HT1080 (cell line): ENCODE measurements around the gene EXD1. TPM values are rescaled to one million over a fixed set of nuclear protein-coding genes. Genes with fewer than 3 reads are reported as not detected.

Experiments
- DNase-seq: peaks from one replicate; pipeline ENCODE4 v3.0.0-alpha.2; 2015; ENCODE audit warnings: low read depth
- total RNA-seq: library from RNA; depleted of rRNA; stranded (reverse); fragments of >200 nt; shearing (Covaris generic); gene quantifications from 2 replicates; pipeline ENCODE4 v1.2.3, GENCODE V29; 2014

Gene EXD1
- total RNA-seq, 1 experiment from 2014 or later = not detected

DNA sequence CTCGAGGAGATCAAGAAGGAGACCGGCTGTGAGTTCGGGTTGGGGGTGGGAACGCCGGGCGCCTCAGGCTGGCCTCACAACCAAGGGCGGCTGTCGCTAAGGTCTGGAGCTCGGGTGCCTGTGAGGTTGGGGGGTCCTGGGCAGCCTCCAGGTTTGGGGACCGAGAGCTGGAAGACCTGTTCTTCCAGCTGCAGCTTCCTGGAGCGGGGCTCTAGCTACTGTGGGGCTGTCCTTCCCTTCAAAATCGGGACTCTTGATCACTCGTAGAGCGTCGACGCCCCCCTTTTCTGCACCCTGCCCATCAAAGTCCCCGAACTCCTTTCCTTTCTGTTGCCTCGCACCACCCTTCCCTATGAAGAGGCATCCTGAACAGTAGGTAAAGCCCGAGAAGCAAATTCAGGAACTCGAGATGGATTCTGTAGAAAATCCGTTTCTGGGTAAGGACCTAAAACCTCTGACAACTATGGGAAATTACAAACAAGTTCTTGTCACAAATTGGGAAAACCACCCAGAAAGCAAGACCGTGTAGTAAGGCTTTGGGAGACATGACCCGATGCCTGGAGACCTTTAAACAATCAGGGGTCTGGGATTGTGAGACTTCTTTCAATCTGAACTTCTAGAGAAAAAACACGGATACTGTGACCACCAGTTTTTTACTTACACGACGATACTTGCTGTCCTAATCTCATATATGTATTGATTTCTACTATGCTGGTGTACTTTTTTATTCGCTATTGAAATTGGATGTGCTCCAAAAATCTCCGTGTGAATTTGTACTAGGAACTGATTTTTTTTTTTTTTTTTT is 1.1 kb upstream of the EXD1 start:
- no peak for DNase-seq

GRCh38 chr15:41230345-41230649 is 260 bp downstream of the EXD1 start:
- no peak for DNase-seq

GRCh38 chr15:41219381-41219780 is 11.2 kb downstream of the EXD1 start:
- DNase-seq = no peak

DNA sequence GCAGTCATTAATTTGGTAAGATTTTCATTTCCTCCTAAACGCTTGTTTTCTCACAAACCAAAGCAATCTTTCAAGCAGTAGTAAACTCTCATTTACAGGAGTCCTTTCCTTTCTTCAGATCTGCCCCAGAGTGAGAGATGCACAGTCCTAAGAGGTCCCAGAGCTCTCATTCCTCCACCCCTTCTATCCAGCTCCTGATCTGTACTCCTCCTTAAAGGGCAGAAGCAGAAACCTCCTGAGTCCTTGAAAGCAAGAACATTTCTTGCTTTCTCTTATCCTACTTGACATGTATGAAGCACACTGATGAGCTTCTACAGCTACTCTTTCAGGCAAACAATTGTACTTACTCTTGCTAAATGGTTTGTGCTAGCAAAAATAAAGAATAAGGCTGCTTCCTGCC is 11.7 kb downstream of the EXD1 start:
- DNase-seq = no peak

- no peak for DNase-seq
Observed at GRCh38 chr15:41215708-41216107, 14.8 kb downstream of the EXD1 start.

GRCh38 chr15:41207687-41208448 is 22.7 kb downstream of the EXD1 start:
- DNase-seq = peak; percentile 91

DNA sequence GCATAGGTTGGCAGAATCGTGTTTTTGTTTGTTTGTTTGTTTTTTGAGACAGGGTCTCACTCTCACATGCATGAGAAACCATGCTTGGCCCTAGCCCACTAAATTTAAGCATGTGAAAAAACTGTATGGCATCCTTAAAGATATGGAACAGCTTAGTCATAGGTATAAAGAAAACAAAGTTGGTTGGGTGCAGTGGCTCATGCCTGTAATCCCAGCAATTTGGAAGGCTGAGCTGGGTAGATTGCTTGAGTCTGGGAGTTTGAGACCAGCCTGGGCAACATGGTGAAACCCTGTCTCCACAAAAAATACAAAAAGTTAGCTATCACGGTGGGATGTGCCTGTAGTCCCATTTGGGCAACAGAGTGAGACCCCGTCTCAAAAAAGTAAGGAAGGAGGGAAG is 25.2 kb downstream of the EXD1 start:
- DNase-seq = peak; percentile 15

GRCh38 chr15:41203395-41203794 is 27.2 kb downstream of the EXD1 start:
- no peak for DNase-seq

DNA sequence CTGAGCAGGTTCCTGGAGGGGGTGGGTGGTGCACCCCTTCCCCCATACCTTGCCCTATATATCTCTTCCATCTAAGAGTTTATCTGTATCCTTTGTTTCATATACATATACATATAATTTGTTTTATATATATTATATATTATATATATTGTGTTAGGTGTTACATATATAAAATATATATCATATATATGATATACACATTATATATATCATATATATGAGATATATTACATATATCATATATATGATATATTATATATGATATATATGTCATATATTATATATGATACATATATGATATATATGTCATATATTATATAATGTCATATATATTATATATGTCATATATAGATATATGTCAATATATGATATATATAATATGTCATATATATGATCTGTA is 31.1 kb downstream of the EXD1 start:
- DNase-seq = no peak

DNA sequence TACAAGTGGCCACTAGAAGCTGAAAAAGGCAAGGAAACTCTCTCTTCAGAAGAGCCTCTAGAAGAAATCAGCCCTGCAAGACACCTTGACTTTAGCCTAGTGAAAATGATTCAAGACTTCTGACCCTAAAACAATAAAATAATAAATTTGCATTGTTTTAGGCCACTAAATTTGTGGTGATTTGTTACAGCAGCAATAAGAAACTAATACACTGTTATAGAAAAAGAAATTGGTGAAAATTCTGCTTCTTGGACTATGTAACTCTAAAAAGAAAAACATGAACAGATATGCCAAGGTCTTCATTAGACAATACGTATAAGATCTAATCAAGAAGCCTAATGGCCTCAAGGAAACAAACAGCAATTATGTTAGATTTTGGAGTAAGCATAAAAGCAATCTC is 36.1 kb downstream of the EXD1 start:
- DNase-seq = no peak

- DNase-seq = no peak
Observed at GRCh38 chr15:41183581-41183980, 47.0 kb downstream of the EXD1 start.

- no peak for DNase-seq
Observed at GRCh38 chr15:41182266-41182665, 48.3 kb downstream of the EXD1 start.

DNA sequence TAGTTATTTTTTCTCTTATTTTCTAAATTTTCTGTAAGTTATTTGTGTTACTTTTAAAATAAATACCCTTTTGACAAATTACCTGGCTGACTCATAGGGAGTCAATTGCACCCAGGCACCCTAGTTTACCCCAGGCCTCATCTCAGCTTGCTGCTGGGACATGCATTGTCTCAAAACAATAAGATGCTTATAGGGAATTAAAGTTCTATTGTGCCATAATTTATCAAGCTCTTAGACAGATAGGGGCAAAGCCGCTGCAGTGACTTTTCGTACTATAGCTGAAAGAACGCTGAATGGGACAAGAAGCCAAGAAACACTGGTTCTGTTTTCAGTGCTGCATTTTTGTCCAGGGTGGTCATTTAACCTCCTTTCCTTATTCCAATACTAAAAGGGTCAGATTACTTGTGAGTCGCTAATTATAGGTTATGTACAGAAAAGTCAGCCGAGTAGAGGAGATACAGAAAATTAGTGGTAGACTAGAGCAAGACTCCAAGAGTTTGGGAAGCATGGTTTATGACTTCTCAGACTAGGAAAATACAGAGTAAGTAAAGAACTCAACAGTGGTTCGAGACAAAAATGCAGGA is 50.3 kb downstream of the EXD1 start:
- no peak for DNase-seq

DNA sequence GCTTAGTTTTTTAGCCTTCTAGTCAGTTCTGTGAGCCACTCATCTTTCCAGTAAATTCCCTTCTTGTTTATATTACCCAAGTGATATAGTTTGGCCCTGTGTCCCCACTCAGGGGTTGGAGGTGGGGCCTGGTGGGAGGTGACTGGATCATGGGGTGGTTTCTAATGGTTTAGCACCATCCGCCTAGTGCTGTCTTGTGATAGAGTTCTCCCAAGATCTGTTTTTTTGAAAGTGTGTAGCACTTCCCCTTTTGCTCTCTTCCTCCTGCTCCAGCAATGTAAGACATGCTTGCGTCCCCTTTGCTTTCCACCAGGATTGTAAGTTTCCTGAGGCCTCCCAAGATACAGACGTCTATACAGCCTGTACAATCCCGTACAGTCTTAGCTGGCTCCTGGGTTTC is 60.8 kb downstream of the EXD1 start:
- no peak for DNase-seq

DNA sequence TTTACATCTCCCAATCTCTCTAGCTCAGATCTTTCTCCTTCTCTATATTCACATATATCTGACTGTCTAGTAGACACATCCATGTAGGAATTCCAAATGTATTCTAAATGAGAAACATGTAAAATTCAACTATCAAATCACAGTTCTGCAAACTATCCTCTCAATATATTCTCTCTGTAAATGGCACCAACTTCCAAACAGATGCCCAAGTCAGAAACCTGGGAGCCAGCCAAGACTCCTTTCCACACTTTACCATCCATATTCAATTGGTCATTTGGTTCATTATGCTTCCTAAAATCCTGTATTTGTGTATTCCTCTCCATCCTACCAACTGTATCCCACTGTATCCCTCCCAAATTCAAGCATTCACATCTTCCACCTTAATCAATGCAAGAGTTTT is 61.5 kb downstream of the EXD1 start:
- DNase-seq = no peak

- no peak for DNase-seq
Observed at GRCh38 chr15:41161736-41162135, 68.8 kb downstream of the EXD1 start.

DNA sequence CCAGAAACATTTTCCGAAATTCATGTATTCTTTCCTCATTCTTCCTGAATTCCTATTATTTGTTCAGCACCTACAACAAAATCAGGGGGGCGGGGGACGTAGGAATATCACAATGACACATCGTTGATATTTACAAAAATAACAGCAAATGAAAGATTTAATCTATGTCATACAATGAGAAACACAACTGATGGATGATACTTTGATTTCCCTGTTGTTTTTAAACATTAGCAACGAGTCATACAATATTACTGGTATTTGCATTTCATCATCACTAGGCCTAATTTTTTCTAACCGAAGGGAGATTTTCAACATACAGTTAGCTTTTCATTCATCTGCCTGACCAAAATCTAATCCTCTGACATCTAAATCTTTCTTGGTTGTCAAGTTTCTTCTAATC is 69.2 kb downstream of the EXD1 start:
- no peak for DNase-seq

DNA sequence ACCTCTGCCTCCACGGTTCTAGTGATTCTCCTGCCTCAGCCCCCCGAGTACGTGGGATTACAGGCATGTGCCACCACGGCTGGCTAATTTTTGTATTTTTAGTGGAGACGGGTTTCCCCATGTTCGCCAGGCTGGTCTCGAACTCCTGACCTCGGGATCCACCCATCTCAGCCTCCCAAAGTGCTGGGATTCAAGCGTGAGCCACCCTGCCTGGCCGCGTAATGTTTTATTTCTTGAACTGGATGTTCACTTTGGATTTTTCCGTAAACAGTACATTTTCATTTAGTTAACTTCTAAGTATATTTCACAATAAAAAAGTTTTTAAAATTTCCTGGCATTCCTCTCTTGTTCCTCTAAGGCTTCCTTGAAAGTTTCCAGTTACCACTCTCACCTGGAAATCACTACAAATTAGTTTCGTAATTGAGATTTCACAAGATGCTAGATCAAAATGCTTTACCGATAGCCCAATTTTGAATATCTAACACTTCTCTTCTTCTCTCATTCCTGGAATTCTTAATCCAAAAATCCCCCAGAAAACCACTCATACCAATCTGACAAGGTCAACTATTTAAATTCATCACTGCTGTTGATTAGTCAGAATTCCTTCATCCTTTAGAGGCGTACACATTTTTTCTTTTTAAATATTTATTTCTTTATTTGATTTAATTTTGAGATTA is 69.8 kb downstream of the EXD1 start:
- DNase-seq = no peak

DNA sequence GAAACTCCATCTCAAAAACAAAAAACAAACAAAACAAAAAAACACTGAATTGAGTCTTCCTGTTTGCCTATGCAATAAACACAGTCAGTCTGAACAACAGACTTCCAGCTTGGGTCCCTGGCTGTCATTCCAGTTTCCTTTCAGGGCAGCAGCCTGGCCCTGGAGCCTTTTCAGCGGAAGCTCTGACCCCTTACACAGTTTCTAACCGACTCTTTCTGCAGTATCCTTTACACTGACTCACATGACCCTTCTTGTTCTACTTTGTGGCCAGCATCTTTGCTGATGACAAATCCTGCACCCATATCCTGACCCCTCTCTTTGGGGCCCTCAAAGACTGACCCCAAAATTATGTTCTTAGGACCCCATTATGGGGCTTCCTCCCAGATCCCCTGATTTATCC is 76.1 kb downstream of the EXD1 start:
- DNase-seq = no peak

DNA sequence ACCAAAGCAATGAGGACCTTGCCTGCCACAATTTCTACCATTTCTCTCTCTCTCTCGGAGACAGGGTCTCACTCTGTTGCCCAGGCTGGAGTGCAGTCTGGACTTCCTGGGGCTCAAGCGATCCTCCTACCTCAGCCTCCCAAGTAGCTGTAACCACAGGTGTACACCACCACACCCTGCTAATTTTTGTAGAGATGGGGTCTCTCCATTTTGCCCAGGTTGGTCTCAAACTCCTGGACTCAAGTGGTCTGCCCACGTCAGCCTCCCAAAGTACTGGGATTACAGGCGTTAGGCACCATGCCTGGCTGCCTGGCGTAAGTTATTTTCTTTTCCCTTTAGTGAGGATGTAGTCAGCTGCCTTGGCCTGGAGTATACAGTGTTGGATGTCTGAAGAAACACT is 76.8 kb downstream of the EXD1 start:
- no peak for DNase-seq

DNA sequence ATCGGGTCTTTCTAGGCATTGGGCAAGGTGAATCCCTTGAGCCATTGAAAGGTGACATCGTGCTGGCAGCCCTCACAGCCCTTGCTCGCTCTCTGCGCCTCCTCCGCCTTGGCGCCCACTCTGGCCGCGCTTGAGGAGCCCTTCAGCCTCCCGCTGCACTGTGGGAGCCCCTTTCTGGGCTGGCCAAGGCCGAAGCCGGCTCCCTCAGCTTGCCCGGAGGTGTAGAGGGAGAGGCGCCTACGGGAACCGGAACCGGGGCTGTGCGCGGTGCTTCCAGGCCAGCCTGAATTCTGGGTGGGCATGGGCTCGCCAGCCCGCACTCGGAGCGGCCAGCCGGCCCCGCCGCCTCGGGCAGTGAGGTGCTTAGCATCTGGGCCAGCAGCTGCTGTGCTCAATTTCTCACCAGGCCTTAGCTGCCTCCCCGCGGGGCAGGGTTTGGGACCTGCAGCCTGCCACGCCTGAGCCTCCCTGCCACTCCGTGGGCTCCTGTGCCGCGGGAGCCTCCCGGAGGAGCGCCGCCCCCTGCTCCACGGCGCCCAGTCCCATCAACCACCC is 79.0 kb downstream of the EXD1 start:
- DNase-seq = no peak

- DNase-seq = no peak
Observed at GRCh38 chr15:41150279-41150678, 80.3 kb downstream of the EXD1 start.
